Kidney epithelial cell (primary cell): Measurements from ENCODE around the gene SPOCK1. TPM values are rescaled to one million over a fixed set of nuclear protein-coding genes. Genes with fewer than 3 reads are reported as not detected.
A peak's percentile ranks its signal among the peaks of the same experiment; 100 is the strongest.

Experiments
- DNase-seq: peaks from one replicate; pipeline ENCODE4 v3.0.0-alpha.2; 2010; ENCODE audit warnings: low read depth
- H3K27me3 ChIP-seq: 2 replicates; pipeline ENCODE4 v1.6.0; 2011; ENCODE audit warnings: low read length; ENCODE audit not compliant: control insufficient read depth, insufficient read depth
- H3K36me3 ChIP-seq: 2 replicates; pipeline ENCODE4 v1.5.1; 2011; ENCODE audit warnings: low read length; ENCODE audit not compliant: control insufficient read depth, insufficient read depth
- H3K4me3 ChIP-seq: 2 replicates; pipeline ENCODE4 v1.5.1; 2011; ENCODE audit warnings: low read depth, mild to moderate bottlenecking, control low read depth, low read length
- total RNA-seq: library from RNA; depleted of rRNA; stranded (reverse); fragments of >200 nt; gene quantifications from 2 replicates; pipeline ENCODE4 v1.2.3, GENCODE V29; 2015
- TF ChIP-seq, protein P1 (sequence below): IDR thresholded peaks from 2 replicates; pipeline ENCODE4 v1.5.1; 2011; ENCODE audit warnings: mild to moderate bottlenecking, moderate library complexity, low read length, control low read depth, inconsistent platforms; ENCODE audit not compliant: insufficient read depth, poor library complexity, severe bottlenecking

Gene SPOCK1
- total RNA-seq, 1 donor from 2014 or later: 13.1 TPM

DNA sequence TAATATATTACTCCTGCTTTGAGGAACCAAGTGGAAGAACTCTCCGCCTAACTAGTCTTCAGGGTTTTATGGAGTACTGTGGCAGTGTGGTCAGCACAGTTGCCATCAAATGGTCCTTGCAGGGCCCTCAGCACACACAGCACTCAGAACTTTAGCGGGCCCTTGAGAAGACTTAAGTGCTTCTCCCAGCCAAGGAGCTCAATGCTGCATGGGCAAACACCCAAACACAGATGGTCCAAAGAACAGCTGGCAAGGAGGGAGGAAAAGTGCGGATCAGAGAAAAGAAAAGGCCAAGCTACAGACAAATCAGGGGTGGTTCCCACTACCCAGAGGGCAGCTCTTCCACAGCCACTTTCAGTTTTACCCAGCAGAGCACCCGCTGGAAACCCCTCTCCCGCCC is 98.6 kb downstream of the SPOCK1 start:
- H3K36me3 ChIP-seq: no peaks in the 10 kb centered on the region
- H3K27me3 ChIP-seq: no peaks in the 10 kb centered on the region
- TF ChIP-seq, protein P1, sequence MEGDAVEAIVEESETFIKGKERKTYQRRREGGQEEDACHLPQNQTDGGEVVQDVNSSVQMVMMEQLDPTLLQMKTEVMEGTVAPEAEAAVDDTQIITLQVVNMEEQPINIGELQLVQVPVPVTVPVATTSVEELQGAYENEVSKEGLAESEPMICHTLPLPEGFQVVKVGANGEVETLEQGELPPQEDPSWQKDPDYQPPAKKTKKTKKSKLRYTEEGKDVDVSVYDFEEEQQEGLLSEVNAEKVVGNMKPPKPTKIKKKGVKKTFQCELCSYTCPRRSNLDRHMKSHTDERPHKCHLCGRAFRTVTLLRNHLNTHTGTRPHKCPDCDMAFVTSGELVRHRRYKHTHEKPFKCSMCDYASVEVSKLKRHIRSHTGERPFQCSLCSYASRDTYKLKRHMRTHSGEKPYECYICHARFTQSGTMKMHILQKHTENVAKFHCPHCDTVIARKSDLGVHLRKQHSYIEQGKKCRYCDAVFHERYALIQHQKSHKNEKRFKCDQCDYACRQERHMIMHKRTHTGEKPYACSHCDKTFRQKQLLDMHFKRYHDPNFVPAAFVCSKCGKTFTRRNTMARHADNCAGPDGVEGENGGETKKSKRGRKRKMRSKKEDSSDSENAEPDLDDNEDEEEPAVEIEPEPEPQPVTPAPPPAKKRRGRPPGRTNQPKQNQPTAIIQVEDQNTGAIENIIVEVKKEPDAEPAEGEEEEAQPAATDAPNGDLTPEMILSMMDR: no peak
- no peak overlapping the region for H3K4me3 ChIP-seq
- no peak for DNase-seq

DNA sequence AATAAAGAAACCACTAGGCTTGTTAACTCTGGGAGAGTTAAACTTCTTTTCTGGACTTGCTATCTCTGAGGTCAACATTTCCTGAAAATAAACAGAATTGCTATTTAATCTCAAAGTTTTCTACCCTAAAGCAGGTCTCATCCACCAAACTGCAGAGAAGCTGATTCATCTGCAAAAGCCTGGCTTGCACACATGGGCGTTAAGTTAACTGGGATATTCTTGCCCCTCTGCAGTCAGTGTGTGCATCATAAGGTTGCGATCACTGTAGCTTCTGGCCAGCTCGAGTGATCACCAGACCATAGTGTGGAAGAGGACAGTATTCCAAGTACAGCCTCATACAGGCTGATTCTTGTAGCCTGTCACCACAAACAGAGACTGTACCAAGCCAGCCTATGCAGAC is 99.2 kb downstream of the SPOCK1 start:
- Histone ChIP-seq H3K36me3 (no peaks in the 10 kb centered on the region), H3K27me3 (no peaks in the 10 kb centered on the region)
- no peak for DNase-seq

DNA sequence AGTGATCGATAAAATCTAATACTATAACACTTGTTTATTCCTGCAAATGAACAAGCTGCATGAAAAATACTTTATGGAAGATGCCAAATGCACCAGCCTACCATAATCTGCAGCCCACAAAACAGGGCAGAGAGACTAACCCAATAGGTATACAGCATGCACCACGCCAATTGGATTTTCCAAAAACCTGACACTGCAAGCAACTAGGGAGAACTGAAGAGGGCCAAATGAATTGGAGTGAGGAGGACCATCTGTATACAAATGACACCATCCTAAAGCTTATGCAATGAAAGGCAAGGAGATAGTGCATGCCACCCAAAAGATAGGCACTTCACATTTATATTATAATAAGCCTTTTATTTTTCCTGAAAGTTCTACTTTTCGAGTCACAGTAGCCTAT is 100.4 kb downstream of the SPOCK1 start:
- no peak for DNase-seq
- Histone ChIP-seq H3K36me3 (no peaks in the 10 kb centered on the region), H3K4me3 (no peak overlapping the region), H3K27me3 (no peaks in the 10 kb centered on the region)
- TF ChIP-seq, protein P1: no peak

More for the DNA sequence above, 99.2 kb downstream of the SPOCK1 start:
- TF ChIP-seq, protein P1: no peak
- H3K4me3 ChIP-seq: no peak overlapping the region

DNA sequence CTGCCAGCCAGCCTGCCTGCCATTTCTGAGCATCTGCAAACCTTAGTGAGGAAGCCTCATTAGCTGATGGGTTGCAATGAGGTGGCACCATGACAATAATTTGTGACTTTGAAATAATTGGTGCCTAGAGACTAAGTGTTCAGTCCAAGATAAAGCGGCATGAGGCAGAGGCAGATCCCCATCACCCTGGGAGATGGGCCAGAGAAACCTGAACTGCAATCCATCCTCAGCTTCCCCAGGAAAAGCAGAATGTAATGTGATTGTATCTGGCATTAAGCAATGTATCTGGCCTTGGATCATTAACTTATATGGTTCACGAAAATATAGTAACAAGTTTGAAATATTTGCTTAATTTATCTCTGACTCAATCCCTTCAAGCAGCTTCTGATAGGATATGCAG is 101.0 kb downstream of the SPOCK1 start:
- TF ChIP-seq, protein P1: no peak
- H3K27me3 ChIP-seq: no peaks in the 10 kb centered on the region
- H3K4me3 ChIP-seq: no peak overlapping the region
- H3K36me3 ChIP-seq: no peaks in the 10 kb centered on the region
- no peak for DNase-seq

DNA sequence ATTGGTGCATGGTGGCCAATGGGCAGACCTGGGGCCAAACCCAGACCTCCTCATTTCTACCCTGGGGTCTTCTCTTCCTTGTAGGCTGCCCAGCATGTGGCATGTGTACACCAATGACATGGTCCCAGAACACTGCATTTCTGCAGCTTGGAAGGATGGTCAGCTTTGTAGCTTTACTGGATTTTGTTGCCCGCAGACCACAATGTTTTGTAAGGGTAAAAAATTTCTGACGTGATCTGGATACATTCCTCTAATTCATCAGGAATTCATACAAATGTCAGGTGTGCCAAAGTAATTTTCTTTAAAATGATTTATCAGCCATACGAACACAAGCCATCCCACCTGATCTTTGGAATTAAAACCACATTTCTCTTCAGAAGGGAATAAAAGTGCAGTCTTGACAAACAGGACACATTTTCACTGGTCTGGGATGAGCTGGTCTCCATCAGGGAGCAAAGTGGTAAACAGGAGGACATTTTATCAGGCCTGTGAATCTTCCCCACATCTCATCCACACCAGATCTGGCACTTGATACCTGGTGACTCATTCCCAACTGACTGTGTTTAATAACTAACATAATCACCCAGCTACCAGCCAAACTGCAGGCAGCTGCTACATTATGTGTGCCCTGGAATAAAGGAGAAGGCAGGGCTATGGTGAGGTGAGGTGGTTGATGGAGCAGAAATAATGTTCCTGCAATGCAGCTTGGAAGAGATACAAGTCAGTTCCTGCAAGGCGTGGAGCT is 103.9 kb downstream of the SPOCK1 start:
- TF ChIP-seq, protein P1: no peak
- Histone ChIP-seq H3K27me3 (no peaks in the 10 kb centered on the region), H3K4me3 (no peak overlapping the region), H3K36me3 (no peaks in the 10 kb centered on the region)
- peak; percentile 83 for DNase-seq

DNA sequence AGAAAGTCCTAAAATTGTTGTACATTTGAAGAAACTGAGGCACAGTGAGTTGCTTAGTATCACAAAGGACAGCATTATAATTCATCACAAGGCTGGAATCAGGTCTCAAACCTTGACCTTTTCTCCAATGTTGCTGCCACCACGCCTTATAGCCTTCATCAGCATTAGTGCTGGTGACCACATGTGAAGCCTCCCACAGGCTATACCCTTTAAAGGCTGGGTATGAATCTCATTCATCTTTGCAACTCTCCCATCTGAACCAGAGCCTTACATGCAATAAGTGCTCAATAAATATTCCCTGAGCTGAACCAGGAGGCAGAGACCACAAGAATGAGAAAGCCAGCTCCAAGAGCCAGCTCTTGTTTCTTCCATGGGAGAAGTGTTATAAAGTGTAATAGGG is 104.7 kb downstream of the SPOCK1 start:
- no peak for DNase-seq
- TF ChIP-seq, protein P1: no peak

More for the DNA sequence above, 104.7 kb downstream of the SPOCK1 start:
- no peak overlapping the region for H3K4me3 ChIP-seq
- no peaks in the 10 kb centered on the region for H3K27me3 ChIP-seq
- no peaks in the 10 kb centered on the region for H3K36me3 ChIP-seq
